GM12891 (cell line): Measurements from ENCODE around the gene MAPK8.

Source experiments
- DNase-seq: peaks from one replicate; pipeline ENCODE4 v3.0.0; 2011; ENCODE audit warnings: low spot score; ENCODE audit not compliant: insufficient read length
- FAIRE-seq: peaks from 2 replicates; lab custom pipeline; 2011; peaks lifted over from hg19 to GRCh38; lab: Jason Lieb, UNC
- PAX5 ChIP-seq: IDR thresholded peaks from 2 replicates; pipeline ENCODE4 v1.6.1; 2011; ENCODE audit warnings: low read length, moderate library complexity, mild to moderate bottlenecking; ENCODE audit not compliant: insufficient read depth, severe bottlenecking
- POLR2A ChIP-seq: IDR thresholded peaks from 2 replicates; pipeline ENCODE4 v1.6.1; 2011; ENCODE audit warnings: low read depth, low read length, control low read depth
- POLR2AphosphoS5 ChIP-seq: IDR thresholded peaks from 2 replicates; pipeline ENCODE4 v1.6.1; 2011; ENCODE audit warnings: low read depth, low read length, control low read depth
- POU2F2 ChIP-seq: IDR thresholded peaks from 2 replicates; pipeline ENCODE4 v1.6.1; 2011; ENCODE audit warnings: low read depth, mild to moderate bottlenecking, control low read depth, low read length, moderate library complexity
- SPI1 ChIP-seq: IDR thresholded peaks from 2 replicates; pipeline ENCODE4 v1.6.1; 2011; ENCODE audit warnings: low read depth, low read length, control low read depth
- TAF1 ChIP-seq: IDR thresholded peaks from 2 replicates; pipeline ENCODE4 v1.6.1; 2011; ENCODE audit warnings: low read depth, low read length, control low read depth

MAPK8 gene

DNA sequence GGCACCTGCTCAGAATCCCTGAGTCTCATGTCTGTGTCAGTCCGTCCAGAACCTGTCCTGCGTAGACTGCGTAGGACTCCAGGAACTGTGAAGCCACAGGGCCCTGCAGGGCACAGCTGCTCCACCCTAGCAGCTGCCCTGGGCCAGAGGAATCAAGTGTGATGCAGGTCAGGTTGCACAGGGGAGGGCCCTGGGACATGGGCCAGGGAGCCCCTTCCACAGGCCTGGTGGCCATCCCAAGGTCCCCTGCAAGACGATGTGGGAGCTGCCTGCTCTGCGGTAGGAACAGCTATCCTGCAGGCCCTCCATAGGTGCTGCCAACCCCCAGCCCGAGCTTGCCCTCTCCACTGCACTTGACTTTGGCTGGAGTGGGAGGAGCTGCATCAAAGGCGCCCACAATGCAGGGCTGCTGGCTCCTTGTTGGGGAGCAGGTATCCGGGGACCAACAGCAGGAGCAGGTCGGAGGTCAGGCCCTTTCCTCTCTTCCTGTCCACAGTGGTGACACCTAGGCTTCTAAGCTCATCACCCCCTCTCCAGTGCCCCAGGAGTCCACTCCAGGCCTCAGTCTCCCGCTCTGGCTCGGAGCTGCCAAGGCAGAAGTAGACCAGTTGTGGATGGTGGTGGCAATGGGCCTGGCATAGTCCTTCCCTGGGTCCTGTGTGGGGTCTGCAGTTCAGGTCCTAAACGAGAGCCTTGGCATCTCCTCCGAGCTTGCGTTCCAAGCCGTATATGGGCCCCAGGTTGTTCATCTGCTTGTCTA, 149.1 kb downstream of the MAPK8 start:
- TF ChIP-seq PAX5 (no peak), SPI1 (no peak), POLR2AphosphoS5 (no peak), TAF1 (no peak), POLR2A (no peak), POU2F2 (no peak)
- no peak for FAIRE-seq
- no peak for DNase-seq

DNA sequence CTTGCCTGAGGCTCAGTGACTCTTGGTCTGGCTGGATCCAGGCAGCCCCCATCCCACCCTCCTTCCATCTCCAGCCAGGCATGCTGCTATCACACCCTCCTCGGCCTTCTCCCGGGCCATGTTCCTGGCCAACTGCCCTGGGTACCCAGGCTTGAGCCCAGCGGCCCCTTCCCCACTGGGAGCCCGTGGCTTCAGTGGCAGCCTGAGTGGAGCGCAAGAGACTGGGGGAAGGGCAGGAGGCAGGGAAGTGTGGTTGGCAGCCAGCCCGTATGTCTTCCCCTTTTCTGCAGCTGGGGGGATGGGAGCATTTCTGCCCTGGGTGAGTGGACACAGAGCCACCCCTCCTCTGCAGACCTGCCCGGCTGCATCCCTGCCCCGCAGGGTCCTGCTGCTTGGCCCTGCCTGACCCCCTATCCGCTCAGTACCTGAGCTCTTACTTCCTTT, 149.9 kb downstream of the MAPK8 start:
- TF ChIP-seq POLR2AphosphoS5 (no peak), PAX5 (no peak), POLR2A (no peak), SPI1 (peak; percentile 43; the same call in 1 of the 2 replicates)
- FAIRE-seq = no peak
- no peak for DNase-seq

DNA sequence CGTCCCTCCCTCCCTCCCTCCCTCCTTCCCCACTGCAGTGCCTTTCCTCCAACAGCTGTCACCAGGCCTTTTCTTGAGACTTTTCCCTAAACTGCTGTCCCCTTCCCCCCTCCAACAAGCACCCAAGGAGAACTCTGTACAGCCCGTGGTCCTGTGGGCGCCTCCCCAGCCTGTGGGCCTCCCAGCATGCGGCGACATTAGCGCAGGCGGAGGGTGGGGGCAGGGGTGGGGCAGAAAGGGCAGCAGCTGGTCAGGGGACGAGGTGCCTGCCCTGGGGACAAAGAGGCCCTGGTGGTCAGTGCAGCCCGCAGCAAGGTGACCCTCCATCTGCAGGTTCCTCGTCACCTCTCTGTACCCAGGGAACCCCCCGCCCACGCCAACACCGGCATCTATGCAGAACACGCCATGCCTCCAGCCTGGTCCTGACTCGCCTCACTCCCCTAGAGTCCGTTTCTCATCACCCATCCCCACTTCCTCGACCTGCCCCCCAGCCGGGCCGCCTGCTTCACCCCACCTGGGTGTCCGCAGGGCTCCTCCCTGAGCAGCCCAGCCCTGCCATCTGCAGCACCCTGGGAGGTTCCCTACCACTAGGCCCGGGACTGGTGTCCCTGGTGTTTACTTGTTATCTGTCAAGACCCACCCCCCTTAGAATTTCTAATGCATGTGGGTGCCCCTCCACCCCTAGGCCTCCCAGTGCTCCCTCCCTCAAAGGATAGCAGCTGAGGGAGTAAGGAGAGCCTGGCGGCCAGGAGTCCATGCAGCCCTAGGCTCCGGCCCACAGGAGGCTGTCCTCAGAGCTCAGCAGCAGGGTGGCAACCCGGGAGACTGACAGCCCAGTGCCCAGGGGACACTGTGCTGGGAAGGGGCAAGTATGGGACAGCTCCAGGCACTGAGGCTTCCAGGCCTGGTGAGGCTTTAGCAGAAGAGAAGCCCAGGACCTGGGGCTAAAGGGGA, 150.6 kb downstream of the MAPK8 start:
- TF ChIP-seq PAX5 = no peak
- TF ChIP-seq POU2F2 = no peak
- TF ChIP-seq POLR2AphosphoS5 = no peak
- no peak for TF ChIP-seq POLR2A
- TF ChIP-seq TAF1 = no peak
- TF ChIP-seq SPI1 = no peak
- DNase-seq = no peak

DNA sequence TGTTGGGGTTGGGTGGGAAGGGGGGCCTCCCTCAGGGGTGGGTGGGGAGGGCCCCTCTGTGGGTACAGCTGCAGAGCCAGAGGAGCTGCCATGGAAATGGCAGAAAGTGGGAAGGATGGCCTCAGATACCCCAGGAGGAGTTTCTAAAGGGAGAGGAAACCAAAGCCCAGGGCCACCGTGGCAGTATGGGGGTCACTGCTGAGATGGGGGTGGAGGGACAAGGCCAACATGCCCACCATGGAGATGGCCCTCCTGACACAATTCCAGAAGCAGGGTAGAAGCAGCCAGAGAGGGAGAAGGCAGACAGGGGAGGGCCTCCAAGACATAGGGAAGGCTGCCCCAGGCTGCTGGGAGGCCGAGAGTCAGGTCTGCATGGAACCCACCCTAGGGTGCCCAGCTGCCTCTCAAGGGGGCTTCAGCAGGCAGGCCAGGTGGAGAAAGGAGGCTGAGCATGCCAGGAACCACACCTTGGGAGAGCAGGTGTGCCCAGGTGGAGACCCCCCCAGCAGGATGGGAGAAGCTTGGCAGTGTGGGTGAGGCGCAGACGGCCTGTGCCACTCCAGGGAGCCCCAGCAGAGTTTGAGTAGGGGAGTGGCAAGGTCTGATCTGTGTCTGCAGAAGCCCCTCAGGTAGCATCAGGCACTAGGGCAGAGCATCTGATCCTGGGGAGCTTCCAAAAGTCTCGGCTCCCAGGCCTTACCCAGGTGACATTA, 151.6 kb downstream of the MAPK8 start:
- no peak for FAIRE-seq
- TF ChIP-seq PAX5 (no peak), SPI1 (no peak), POLR2A (no peak), TAF1 (no peak), POLR2AphosphoS5 (no peak), POU2F2 (no peak)
- no peak for DNase-seq

More for the DNA sequence above, 150.6 kb downstream of the MAPK8 start:
- no peak for FAIRE-seq

DNA sequence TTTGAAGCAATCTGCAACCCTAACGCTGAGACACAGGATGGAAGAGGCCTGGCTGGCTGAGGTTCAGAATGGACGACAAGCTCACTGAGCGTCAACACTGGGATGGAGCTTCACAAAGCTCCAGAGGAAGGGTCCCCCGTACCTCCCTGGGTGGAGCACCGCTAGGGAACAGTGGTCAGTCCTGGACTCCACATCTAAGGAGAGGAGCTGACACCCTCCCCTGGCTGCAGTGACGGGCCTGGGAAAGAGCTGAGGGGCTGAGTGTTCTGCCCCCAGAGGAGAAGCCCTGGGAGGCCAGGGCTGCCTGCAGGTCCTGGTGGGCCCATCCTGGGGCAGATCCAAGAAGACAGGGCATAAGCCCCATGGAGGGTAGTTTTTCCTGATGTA, 152.2 kb downstream of the MAPK8 start:
- TF ChIP-seq POLR2A (no peak), TAF1 (no peak), POLR2AphosphoS5 (no peak), POU2F2 (no peak), PAX5 (no peak), SPI1 (no peak)
- FAIRE-seq (no peak), DNase-seq (no peak)

DNA sequence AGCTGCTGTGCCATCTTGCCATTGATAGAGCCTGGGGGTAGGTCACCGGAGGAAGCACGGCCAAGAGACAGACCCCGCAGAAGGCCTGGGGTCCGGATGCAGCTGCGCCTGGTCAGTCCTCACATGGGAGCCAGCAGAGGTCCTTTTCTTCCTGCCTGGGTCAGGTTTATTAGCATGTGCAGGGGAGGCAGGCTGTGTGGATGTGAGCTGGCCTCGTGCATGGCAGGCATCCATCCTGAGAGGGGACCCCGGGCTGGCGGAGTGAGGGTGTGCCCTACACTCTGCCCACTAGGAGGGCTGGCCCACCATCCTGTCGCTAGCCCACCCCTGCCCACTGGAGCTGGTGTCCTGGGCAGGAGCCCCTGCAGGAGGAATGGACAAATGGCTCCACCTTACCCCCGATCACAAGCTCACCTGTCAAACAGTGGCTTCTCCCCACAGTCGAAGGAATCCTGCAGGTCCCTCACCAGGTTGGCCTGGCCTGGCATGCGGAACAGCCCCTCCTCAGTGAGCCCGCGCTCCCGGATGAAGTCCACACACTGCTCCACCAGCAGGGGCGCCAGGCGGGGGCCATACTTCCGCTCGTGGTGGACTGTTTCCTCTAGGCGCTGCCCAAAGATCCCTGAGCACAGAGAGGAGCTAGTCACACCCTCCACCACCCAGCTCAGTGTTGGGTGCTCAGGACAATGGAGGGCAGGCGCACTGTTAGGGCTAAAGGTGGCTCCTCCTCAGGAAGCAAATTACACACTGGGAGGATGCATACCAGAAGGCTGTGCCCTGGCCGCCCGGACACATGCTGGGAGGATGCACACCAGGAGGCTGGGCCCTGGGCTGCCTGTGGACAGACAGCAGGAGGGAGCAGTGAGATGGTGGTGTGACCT, 153.0 kb downstream of the MAPK8 start:
- FAIRE-seq = no peak
- TF ChIP-seq PAX5 (no peak), TAF1 (no peak), POU2F2 (no peak), POLR2A (no peak), SPI1 (no peak), POLR2AphosphoS5 (no peak)
- no peak for DNase-seq

DNA sequence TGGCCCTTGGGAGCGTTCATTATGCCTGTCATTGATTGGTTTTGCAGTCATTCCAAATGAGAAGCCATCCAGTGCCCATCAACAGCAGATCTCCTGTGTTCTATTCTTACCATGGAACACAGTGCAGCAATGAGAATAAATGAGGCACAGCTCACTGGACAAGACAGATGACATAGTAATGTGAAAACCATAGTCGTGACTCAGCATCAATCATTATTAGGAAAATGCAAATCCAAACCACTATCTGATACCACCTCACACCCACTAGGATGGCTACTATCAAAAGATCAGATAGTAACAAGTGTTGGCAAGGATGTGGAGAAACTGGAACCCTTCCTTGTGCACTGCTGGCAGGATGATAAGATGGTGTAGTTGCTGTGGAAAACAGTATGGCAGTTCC, 153.7 kb downstream of the MAPK8 start:
- DNase-seq (no peak), FAIRE-seq (no peak)
- TF ChIP-seq PAX5 (no peak), POLR2A (no peak), SPI1 (no peak), POLR2AphosphoS5 (no peak), TAF1 (no peak), POU2F2 (no peak)

DNA sequence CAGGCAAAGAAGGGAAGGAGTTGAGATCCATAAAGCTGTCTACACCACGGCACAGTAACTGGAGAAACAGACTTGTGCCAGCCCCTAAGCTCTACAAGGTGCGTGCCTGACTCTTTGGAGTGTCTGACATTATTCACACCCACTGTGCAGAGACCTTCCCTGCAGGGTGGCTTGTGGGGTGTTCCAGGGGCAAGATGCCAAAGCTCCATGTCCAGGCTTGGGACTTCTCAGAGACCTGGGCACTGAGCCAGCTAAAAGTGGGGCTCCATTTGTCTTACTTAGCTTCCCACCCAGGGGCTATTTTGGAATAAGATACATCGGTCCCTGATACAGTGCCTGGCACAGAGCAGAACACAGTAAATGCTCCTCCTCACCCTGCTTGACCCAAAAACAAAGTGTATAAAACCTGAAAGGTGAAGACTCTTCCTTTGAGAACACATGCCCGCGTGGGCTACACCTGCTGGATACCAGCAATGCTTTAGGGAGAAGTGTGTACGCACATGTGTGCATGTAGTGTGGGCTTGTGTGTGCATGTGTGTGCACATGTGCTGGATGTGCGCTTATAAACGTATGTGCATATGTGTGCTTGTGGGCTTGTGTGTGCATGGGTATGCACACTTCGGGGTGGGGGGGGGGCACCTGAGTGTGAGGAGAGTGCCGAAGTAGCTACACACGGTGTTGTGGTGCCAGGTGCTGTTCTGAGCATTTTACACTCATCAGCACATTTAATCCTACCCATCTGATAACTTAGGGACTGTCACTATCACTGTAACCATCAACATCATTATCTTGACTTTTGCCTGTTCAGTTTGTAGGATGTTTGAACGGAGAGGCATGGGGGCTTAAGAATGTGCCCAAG, 155.4 kb downstream of the MAPK8 start:
- no peak for FAIRE-seq
- no peak for TF ChIP-seq SPI1
- no peak for TF ChIP-seq POLR2AphosphoS5
- no peak for TF ChIP-seq PAX5

More for the DNA sequence above, 155.4 kb downstream of the MAPK8 start:
- no peak for DNase-seq
